ENCODE results near the gene KDR.

Gene KDR

DNA sequence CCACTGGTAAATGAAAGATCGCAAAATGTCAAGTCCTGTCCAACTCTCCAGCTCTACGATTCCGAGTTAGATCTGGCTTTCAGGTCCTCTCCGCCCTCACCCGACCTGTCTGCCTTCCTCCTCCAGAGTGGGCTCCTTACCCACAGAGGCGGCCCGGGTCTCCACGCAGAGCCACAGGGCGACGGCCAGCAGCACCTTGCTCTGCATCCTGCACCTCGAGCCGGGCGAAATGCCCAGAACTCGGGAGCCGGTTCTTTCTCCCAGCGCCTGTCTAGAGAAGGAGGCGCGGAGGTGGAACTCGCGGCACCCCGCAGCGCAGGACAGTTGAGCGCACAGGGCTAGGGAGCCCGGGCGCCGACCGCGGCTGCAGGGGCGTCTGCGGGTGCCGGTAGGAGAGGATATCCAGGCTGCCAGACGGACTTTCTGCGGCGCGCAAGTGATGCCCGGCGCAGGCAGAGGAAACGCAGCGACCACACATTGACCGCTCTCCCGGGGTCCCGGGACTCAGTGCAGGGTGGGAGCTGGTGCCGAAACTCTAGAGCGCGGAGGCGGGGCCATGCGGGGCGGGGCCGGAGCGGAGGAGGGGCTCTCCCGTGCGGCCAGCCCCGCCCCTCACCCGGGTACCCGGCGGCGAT, at the start of gene KDR:
Gene KDR, minus strand, starts transcription at position 509 of the 635 bp plus-strand sequence. Its CDS starts 302 bp downstream, at position 207.
- H3K9ac ChIP-seq (ENCODE audit: low read depth, low read length), result peak within 1 kb of the TSS; percentile 70
- H3K9me3 ChIP-seq (ENCODE audit: control insufficient read depth, insufficient read depth, low read length), result no peaks in the 10 kb centered on the region
- H3K4me1 ChIP-seq (ENCODE audit: control insufficient read depth, insufficient read depth, low read length), result peaks cover 4% of the 10 kb centered on the region
- peak within 1 kb of the TSS; percentile 93 for H3K4me3 ChIP-seq (ENCODE audit: low read depth, low read length)
- peaks cover 12% of the 10 kb centered on the region for H3K27me3 ChIP-seq (ENCODE audit: control insufficient read depth, insufficient read depth, low read length)
- no peaks in the 10 kb centered on the region for H3K36me3 ChIP-seq (ENCODE audit: control insufficient read depth, insufficient read depth, low read length)

DNA sequence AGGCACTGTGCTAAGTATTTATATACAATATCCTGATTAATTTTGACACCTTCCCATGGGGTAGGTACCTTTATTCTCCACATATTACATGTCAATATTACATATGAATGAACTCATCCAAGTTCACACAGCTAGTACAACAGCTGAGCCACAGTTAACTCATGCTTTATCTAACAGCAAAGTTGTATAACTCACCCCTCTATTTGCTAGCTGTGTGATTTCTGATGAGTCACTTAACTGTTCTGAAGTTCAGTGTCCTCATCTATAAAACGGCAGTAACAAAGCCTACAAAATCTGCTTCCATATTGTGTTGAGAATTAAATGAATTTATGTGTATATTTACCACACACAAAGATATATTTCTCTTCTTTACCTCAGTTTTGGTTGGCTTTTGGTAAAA, 48.2 kb upstream of the KDR start:
- no peaks in the 10 kb centered on the region for H3K4me1 ChIP-seq (ENCODE audit: control insufficient read depth, insufficient read depth, low read length)
- H3K36me3 ChIP-seq (ENCODE audit: control insufficient read depth, insufficient read depth, low read length), result no peaks in the 10 kb centered on the region
- no peaks in the 10 kb centered on the region for H3K27me3 ChIP-seq (ENCODE audit: control insufficient read depth, insufficient read depth, low read length)
- H3K9ac ChIP-seq (ENCODE audit: low read depth, low read length), result no peak overlapping the region
- H3K4me3 ChIP-seq (ENCODE audit: low read depth, low read length), result no peak overlapping the region
- H3K9me3 ChIP-seq (ENCODE audit: control insufficient read depth, insufficient read depth, low read length), result no peaks in the 10 kb centered on the region

DNA sequence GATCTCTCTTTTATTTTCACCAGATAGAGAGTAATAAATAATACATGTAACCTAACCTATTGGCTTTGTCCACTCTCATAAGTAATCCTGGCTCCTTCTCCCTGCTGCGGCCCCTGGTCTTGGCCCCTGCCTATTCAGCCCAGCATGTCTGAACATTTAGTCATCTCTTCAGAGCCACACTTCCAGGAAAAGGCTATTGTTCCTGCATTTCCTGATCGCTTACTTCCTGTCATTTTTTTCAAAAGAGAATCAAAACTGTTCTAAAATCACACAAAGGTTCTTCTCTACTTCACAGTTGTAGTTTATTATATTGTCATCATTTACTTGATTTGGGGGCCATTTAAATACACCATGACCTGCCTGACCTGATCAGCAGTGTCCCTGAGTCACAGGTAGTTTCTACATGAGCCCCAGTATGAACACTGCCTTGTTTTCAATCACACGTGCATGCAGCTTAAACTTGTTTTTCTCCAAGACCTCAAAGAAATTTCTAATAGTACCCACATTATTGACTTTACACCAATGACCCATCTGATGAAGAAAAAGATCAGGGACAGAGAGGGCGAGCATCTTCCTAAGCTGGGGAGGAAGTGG, 47.4 kb upstream of the KDR start:
- Histone ChIP-seq H3K4me1 (ENCODE audit: control insufficient read depth, insufficient read depth, low read length) (no peaks in the 10 kb centered on the region), H3K4me3 (ENCODE audit: low read depth, low read length) (no peak overlapping the region), H3K36me3 (ENCODE audit: control insufficient read depth, insufficient read depth, low read length) (no peaks in the 10 kb centered on the region), H3K9me3 (ENCODE audit: control insufficient read depth, insufficient read depth, low read length) (no peaks in the 10 kb centered on the region), H3K27me3 (ENCODE audit: control insufficient read depth, insufficient read depth, low read length) (no peaks in the 10 kb centered on the region), H3K9ac (ENCODE audit: low read depth, low read length) (peak overlapping the region; percentile 18)

DNA sequence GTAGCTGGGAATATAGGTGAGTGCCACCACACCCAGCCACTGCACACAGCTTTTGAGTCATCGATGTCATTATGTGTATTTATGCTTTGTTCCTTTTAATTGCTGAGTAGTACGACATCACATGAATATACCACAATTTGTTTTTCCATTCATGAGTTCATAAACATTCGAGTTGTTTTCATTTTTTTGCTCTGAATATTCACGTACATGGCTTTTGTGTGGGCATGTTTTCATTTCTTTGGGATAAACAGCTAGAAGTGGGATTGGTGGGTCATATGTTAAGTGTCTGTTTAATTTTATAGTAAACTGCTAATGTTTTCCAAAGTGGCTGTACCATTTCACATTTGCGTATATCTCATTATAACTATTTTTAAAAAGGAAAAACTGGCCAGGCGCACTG, 45.1 kb upstream of the KDR start:
- H3K27me3 ChIP-seq (ENCODE audit: control insufficient read depth, insufficient read depth, low read length), result no peaks in the 10 kb centered on the region
- H3K9ac ChIP-seq (ENCODE audit: low read depth, low read length), result no peak overlapping the region
- no peaks in the 10 kb centered on the region for H3K36me3 ChIP-seq (ENCODE audit: control insufficient read depth, insufficient read depth, low read length)
- no peaks in the 10 kb centered on the region for H3K9me3 ChIP-seq (ENCODE audit: control insufficient read depth, insufficient read depth, low read length)
- no peaks in the 10 kb centered on the region for H3K4me1 ChIP-seq (ENCODE audit: control insufficient read depth, insufficient read depth, low read length)
- no peak overlapping the region for H3K4me3 ChIP-seq (ENCODE audit: low read depth, low read length)

DNA sequence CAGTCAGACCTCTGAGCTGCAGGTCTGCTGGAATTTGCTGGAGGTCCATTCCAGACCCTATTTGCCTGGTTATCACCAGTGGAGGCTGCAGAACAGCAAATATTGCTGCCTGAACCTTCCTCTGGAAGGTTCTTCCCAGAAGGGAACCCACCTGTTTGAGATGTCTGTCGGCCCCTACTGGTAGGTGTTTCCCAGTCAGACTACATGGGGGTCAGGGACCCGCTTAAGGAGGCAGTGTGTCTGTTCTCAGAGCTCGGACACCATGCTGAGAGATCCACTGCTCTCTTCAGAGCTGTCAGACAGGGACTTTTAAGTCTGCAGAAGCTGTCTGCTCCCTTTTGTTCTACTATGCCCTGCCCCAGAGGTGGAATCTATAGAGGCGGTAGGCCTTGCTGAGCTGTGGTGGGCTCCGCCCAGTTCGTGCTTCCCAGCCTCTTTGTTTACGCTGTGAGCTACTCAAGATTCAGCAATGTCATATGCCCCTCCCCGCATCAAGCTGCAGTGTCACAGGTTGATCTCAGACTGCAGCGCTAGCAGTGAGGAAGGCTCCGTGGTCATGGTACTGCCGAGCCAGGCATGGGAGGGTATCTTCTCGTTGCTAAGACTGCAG, 44.1 kb upstream of the KDR start:
- Histone ChIP-seq H3K4me1 (ENCODE audit: control insufficient read depth, insufficient read depth, low read length) (no peaks in the 10 kb centered on the region), H3K9ac (ENCODE audit: low read depth, low read length) (no peak overlapping the region), H3K9me3 (ENCODE audit: control insufficient read depth, insufficient read depth, low read length) (no peaks in the 10 kb centered on the region), H3K27me3 (ENCODE audit: control insufficient read depth, insufficient read depth, low read length) (no peaks in the 10 kb centered on the region), H3K4me3 (ENCODE audit: low read depth, low read length) (peak overlapping the region; percentile 35), H3K36me3 (ENCODE audit: control insufficient read depth, insufficient read depth, low read length) (no peaks in the 10 kb centered on the region)

DNA sequence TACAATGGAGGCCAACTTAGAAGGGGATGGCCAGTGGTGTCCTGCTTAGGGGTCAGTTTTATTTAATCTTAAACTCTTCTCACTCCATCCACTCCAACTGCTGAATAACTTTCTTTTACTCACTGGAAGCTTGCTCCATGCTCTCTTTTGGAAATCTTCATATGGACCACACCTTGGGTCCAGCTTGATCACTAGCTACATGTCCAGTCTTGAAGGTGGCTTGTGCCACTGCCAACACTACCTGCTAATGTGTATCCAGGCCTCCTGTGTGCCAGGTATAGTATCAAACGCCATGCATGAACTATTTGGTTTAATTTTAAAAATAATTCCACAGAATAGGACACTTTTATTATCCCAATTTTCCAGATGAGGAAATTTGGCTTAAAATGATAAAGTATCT, 37.0 kb upstream of the KDR start:
- H3K4me3 ChIP-seq (ENCODE audit: low read depth, low read length), result no peak overlapping the region
- H3K9ac ChIP-seq (ENCODE audit: low read depth, low read length), result no peak overlapping the region
- H3K36me3 ChIP-seq (ENCODE audit: control insufficient read depth, insufficient read depth, low read length), result no peaks in the 10 kb centered on the region
- H3K9me3 ChIP-seq (ENCODE audit: control insufficient read depth, insufficient read depth, low read length), result no peaks in the 10 kb centered on the region
- no peaks in the 10 kb centered on the region for H3K4me1 ChIP-seq (ENCODE audit: control insufficient read depth, insufficient read depth, low read length)
- no peaks in the 10 kb centered on the region for H3K27me3 ChIP-seq (ENCODE audit: control insufficient read depth, insufficient read depth, low read length)

DNA sequence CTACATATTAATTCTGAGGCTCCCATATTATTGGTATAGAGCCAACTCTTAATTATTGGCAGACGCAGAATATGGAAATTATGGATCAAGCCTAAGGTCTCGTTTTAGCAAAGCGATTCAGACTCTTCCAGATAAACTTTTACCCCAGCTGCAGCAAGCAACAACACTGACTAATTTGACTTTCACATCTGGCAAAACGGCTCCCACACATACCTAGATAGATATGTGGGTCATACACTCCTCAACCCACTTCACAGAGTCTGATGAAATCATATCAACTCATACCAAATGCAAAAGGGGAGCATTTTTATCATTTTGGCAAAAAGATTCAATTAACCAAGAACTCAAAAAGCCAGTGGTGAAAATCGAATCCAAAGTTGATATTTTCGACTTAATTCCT, 36.3 kb upstream of the KDR start:
- H3K9ac ChIP-seq (ENCODE audit: low read depth, low read length), result no peak overlapping the region
- H3K4me3 ChIP-seq (ENCODE audit: low read depth, low read length), result no peak overlapping the region
- H3K9me3 ChIP-seq (ENCODE audit: control insufficient read depth, insufficient read depth, low read length), result no peaks in the 10 kb centered on the region
- H3K27me3 ChIP-seq (ENCODE audit: control insufficient read depth, insufficient read depth, low read length), result peaks cover 4% of the 10 kb centered on the region
- peaks cover 3% of the 10 kb centered on the region for H3K4me1 ChIP-seq (ENCODE audit: control insufficient read depth, insufficient read depth, low read length)
- H3K36me3 ChIP-seq (ENCODE audit: control insufficient read depth, insufficient read depth, low read length), result no peaks in the 10 kb centered on the region

DNA sequence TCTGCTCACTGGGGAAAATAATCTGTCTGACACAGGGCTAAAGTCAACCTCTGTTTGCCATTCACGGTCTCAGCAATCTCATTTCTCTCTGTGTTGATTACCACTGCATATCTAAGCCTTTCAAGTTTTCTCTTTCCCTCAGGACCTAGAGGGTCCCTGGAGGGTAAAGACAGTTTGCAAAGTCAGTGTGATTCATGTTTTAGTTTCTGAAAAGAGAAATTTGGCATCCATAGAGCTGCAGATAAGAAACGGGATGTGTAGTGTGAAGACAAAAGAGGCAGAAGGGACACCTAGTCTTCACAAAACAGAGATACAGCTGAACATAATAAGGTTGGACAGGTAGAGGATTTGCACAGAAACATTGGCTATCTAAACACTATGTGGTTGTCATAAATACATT, 34.5 kb upstream of the KDR start:
- no peak overlapping the region for H3K9ac ChIP-seq (ENCODE audit: low read depth, low read length)
- no peaks in the 10 kb centered on the region for H3K9me3 ChIP-seq (ENCODE audit: control insufficient read depth, insufficient read depth, low read length)
- no peak overlapping the region for H3K4me3 ChIP-seq (ENCODE audit: low read depth, low read length)
- H3K4me1 ChIP-seq (ENCODE audit: control insufficient read depth, insufficient read depth, low read length), result peaks cover 3% of the 10 kb centered on the region
- peaks cover 4% of the 10 kb centered on the region for H3K27me3 ChIP-seq (ENCODE audit: control insufficient read depth, insufficient read depth, low read length)
- no peaks in the 10 kb centered on the region for H3K36me3 ChIP-seq (ENCODE audit: control insufficient read depth, insufficient read depth, low read length)

DNA sequence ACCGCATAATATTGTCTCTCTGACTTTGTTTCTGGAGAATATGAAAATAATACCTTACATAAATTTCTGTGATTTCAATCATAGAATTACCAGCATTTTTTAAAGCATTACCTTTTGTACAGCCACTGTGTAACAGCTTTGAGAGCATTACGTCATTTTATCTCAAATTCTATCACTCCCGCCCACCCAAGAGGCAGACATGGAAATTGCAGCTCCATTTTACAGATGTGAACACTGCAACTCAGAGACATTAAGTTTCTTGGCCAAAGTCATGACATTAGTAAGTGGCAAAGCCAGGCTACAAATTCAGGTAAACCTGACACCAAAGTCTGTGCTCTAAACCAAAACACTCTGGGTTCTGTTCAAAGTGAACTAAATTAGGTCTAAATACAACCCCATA, 33.6 kb upstream of the KDR start:
- H3K27me3 ChIP-seq (ENCODE audit: control insufficient read depth, insufficient read depth, low read length), result peaks cover 4% of the 10 kb centered on the region
- H3K36me3 ChIP-seq (ENCODE audit: control insufficient read depth, insufficient read depth, low read length), result no peaks in the 10 kb centered on the region
- no peak overlapping the region for H3K4me3 ChIP-seq (ENCODE audit: low read depth, low read length)
- no peak overlapping the region for H3K9ac ChIP-seq (ENCODE audit: low read depth, low read length)
- peaks cover 3% of the 10 kb centered on the region for H3K4me1 ChIP-seq (ENCODE audit: control insufficient read depth, insufficient read depth, low read length)
- H3K9me3 ChIP-seq (ENCODE audit: control insufficient read depth, insufficient read depth, low read length), result no peaks in the 10 kb centered on the region

DNA sequence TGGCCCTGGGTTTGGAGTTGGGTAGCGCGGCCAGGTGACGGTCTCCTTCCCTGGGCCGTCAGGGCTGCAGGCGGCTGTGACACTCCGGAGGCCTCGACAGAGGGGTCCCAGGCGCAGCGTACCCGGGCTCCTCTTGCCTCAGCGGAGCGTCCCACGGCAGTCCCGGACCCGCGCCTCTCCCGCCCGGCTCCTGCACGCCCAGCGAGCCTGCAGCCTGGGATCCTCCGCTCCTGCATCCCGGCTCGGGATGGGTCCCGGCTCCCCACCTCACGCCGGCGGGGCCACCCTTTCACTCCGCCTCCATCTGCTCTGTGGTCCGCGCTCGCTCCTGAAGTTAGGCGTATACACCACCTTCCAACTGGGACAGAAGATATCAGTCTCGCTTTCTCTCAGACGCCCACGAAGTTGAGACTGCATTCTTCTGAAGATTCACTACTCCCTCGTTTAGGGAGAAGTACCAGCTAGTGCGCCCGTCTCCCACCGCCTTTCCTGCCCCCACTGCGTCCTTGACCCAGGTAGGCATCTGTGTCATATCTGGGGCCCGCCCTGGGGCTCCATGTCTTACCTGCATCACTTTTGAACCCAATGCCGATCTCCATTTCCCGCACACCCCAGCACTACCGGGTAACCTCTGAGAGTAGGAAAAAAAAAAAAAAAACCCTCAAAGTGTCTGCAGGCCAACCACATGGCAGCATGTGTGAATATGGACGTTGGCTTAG, 32.3 kb upstream of the KDR start:
- Histone ChIP-seq H3K9ac (ENCODE audit: low read depth, low read length) (no peak overlapping the region), H3K4me3 (ENCODE audit: low read depth, low read length) (peak overlapping the region; percentile 48), H3K36me3 (ENCODE audit: control insufficient read depth, insufficient read depth, low read length) (no peaks in the 10 kb centered on the region), H3K9me3 (ENCODE audit: control insufficient read depth, insufficient read depth, low read length) (no peaks in the 10 kb centered on the region), H3K27me3 (ENCODE audit: control insufficient read depth, insufficient read depth, low read length) (peaks cover 4% of the 10 kb centered on the region), H3K4me1 (ENCODE audit: control insufficient read depth, insufficient read depth, low read length) (peaks cover 3% of the 10 kb centered on the region)

DNA sequence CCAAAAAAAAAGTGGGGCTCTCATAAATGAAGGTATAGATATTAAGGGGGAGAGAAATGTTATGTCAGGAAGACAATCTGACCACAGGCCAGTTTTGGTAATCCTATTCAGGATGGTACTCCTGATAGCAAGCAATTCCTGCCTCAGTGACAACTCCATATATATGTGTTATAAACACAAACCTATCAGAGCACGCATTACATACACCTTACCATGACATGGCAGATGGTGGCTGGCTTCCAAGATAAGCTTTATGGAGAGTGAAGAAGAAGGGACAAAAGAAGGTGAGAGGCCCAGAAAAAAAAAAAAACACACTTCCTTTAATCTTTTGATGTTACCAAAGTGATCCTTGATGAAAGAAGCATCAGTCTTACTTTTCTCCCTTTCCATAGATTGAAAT, 29.5 kb upstream of the KDR start:
- peaks cover 3% of the 10 kb centered on the region for H3K4me1 ChIP-seq (ENCODE audit: control insufficient read depth, insufficient read depth, low read length)
- no peaks in the 10 kb centered on the region for H3K9me3 ChIP-seq (ENCODE audit: control insufficient read depth, insufficient read depth, low read length)
- no peak overlapping the region for H3K9ac ChIP-seq (ENCODE audit: low read depth, low read length)
- no peak overlapping the region for H3K4me3 ChIP-seq (ENCODE audit: low read depth, low read length)
- peaks cover 4% of the 10 kb centered on the region for H3K27me3 ChIP-seq (ENCODE audit: control insufficient read depth, insufficient read depth, low read length)
- H3K36me3 ChIP-seq (ENCODE audit: control insufficient read depth, insufficient read depth, low read length), result no peaks in the 10 kb centered on the region

All from iPS-15b (cell line).